ENCODE results near the gene PRDX2. TPM values are rescaled to one million over a fixed set of nuclear protein-coding genes. Genes with fewer than 3 reads are reported as not detected.

The PRDX2 gene
- polyA plus RNA-seq, 1 experiment: 187 TPM

- H3K27me3 ChIP-seq (ENCODE audit: control insufficient read depth, insufficient read depth, low read length): no peaks in the 10 kb centered on the region
- ChIA-PET POLR2A (interaction anchor here (0.5 kb wide), 1 partner anchor 59 kb away, joined by 7 read pairs; no protein-coding TSS in a partner anchor), CTCF (interaction anchor here (1.0 to 2.3 kb wide), 2 partner anchors 9 to 60 kb away, joined by 3 to 12 read pairs; no protein-coding TSS in a partner anchor)
- no peak for DNase-seq (ENCODE audit: low read depth, low spot score)
- H3K9me3 ChIP-seq (ENCODE audit: control insufficient read depth, insufficient read depth, low read length): peaks cover 4% of the 10 kb centered on the region; the same call in 1 of the 2 replicates
- TF ChIP-seq CTCF (IDR thresholded peaks at IDR 0.05; ENCODE audit: low read depth, low read length): no peak
- no peak overlapping the region for H3K4me3 ChIP-seq (ENCODE audit: low read depth, low read length)
- no peak overlapping the region for H3K27ac ChIP-seq (ENCODE audit: low read depth, low read length)
These were observed 14.1 kb downstream of the PRDX2 start for GRCh38 chr19:12787458-12787857.

DNA sequence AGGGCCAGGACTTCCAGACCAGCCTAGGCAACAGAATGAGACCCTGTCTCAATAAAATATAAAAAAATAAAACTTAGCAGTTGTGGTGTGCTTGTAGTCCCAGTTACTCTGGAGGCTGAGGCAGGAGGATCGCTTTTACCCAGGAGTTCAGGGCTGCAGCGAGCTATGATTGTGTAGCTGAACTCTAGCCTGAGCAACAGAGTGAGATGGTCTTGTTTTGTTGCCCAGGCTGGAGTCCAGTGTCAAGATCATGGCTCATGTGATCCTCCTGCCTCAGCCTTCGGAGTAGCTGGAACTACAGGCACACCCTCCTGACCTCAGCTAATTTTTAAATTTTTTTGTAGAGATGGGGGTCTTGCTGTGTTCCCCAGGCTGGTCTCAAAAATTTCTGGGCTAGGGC lies 14.6 kb downstream of the PRDX2 start:
- Histone ChIP-seq H3K27me3 (ENCODE audit: control insufficient read depth, insufficient read depth, low read length) (no peaks in the 10 kb centered on the region), H3K27ac (ENCODE audit: low read depth, low read length) (no peak overlapping the region), H3K9me3 (ENCODE audit: control insufficient read depth, insufficient read depth, low read length) (peaks cover 3% of the 10 kb centered on the region; the same call in 1 of the 2 replicates), H3K4me3 (ENCODE audit: low read depth, low read length) (no peak overlapping the region)
- TF ChIP-seq CTCF (IDR thresholded peaks at IDR 0.05; ENCODE audit: low read depth, low read length): no peak
- ChIA-PET CTCF (no interaction called here), POLR2A (interaction anchor here (0.6 kb wide), 1 partner anchor 11 kb away, joined by 7 read pairs; no protein-coding TSS in a partner anchor)
- no peak for DNase-seq (ENCODE audit: low read depth, low spot score)

DNA sequence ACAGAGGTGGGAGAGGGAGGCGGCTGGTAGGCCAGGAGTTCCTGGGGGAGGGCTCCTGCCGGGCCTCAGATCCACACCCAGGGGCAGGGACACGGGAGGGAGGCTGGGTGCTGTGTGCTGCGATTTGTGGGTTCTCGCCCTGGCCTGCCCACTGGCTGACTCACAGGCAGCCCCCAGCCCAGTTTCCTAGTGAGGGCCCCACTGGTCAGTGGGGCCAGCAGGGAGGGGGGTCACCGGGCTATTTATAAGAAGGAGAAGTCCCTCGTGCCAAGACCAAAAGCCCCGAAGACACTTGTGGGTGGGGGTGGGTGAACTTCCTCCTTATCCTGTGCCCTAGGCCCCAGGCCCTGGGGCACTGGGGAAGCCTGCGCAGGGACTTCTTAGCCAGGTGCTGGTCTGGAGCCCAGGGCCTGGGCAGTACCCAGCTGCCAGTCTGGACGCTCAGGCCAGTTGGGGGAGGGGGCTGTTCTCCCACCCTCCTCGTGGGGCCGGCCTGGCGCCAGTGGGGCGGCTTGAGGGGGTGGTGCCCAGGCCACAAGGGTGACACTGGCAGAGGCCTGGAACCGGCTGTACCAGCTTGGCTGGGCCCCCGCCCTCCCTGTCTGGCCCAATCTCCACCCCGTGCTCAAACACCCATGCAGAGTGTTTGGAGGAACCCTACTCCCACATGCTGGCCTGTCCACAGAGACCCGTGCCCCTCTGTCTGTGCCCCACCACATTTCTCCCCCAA lies 15.3 kb downstream of the PRDX2 start:
- Histone ChIP-seq H3K27ac (ENCODE audit: low read depth, low read length) (peak overlapping the region; percentile 31), H3K27me3 (ENCODE audit: control insufficient read depth, insufficient read depth, low read length) (no peaks in the 10 kb centered on the region), H3K9me3 (ENCODE audit: control insufficient read depth, insufficient read depth, low read length) (no peaks in the 10 kb centered on the region; the same call in 1 of the 2 replicates), H3K4me3 (ENCODE audit: low read depth, low read length) (no peak overlapping the region)
- TF ChIP-seq CTCF (IDR thresholded peaks at IDR 0.05; ENCODE audit: low read depth, low read length): no peak
- ChIA-PET CTCF (interaction anchor here (1.4 kb wide), 1 partner anchor 10 kb away, joined by 4 read pairs; no protein-coding TSS in a partner anchor), POLR2A (interaction anchor here (0.6 kb wide), 1 partner anchor 10 kb away, joined by 7 read pairs; no protein-coding TSS in a partner anchor)
- DNase-seq (ENCODE audit: low read depth, low spot score): no peak

DNA sequence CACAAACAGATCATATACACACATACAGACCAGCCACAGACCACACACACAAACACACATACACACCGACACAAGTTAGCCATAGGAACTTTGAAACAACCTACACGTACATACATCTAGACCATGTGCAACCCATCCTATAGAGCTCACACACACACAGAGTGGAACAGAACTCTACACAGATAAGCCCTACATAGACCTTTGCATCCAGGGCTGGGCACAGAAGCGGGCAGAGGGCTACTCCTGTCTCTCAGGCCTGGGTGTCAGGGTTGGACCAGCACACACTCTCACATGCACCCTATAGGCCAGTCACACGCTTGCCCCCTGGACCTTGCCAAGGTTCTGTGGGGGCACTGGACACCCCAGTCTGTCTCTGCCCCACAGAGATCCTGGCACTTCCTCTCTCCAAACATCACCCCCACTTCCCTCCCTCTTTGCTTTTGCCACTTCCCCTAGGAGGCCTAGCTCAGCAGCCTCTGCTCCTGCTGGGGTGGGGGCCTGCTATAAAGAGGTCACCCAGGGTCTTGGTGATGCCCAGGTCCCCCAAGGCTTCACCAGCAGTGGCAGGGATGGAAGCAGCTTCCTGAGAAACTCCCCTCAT lies 16.1 kb downstream of the PRDX2 start:
- Histone ChIP-seq H3K4me3 (ENCODE audit: low read depth, low read length) (no peak overlapping the region), H3K27me3 (ENCODE audit: control insufficient read depth, insufficient read depth, low read length) (no peaks in the 10 kb centered on the region), H3K27ac (ENCODE audit: low read depth, low read length) (peak overlapping the region; percentile 31), H3K9me3 (ENCODE audit: control insufficient read depth, insufficient read depth, low read length) (no peaks in the 10 kb centered on the region; the same call in 1 of the 2 replicates)
- no peak for DNase-seq (ENCODE audit: low read depth, low spot score)
- no peak for TF ChIP-seq CTCF (IDR thresholded peaks at IDR 0.05; ENCODE audit: low read depth, low read length)
- ChIA-PET CTCF (interaction anchor here (1.4 kb wide), 1 partner anchor 11 kb away, joined by 4 read pairs; no protein-coding TSS in a partner anchor), POLR2A (no interaction called here)

Data from AG04450 (cell line).